SW 1271 (cell line): ENCODE results near the gene FAM241B.

Experiments
- DNase-seq, 2 experiments: peaks; one replicate each; lab custom pipeline; 2025; lab: John Stamatoyannopoulos, UW

FAM241B gene

DNA sequence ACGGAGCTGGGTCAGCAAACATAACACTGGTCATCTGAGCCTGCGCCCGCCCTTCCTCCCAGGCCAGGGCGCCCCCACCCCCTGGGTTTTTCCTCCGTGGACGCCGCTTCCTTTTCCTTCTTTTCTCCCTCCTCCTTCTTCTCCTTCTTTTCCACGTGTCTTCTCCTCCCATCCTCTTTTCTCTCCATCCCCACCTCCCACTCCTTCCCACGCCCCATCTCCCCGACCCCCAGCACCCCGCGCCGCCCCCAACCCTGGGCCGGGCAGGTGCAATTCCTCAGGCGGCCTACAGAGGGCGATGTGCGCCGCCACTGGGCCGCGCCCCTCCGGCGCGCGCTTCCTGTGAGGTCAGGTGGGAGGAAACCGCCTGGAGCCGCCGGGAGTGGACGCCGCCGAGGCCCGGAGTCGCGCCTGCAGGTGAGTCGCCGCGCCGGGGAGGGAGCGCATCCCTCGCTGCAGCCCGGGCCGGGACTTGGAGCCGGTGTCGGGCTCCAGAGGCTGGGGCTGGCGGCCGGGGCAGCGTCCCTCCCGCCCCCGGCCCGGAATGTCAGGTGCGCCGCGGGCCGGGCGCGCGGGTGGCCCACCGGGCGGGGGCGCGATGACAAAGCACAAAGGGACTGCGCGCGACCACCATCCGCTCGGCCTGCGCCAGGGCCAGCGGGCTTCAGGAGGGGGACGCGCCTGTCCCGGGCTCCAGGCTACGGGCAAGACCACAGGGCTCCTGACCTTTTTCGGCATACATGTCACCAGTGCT is at the start of gene FAM241B:
TSS of gene FAM241B (plus strand) at position 351 of the 754 bp plus-strand sequence. CDS start 1,497 bp downstream, outside the sequence.
- DNase-seq: peak in 1 of 2 experiments; percentile 49

- no peak for DNase-seq
Observed at GRCh38 chr10:69580435-69580834, 49.6 kb upstream of the FAM241B start.

DNA sequence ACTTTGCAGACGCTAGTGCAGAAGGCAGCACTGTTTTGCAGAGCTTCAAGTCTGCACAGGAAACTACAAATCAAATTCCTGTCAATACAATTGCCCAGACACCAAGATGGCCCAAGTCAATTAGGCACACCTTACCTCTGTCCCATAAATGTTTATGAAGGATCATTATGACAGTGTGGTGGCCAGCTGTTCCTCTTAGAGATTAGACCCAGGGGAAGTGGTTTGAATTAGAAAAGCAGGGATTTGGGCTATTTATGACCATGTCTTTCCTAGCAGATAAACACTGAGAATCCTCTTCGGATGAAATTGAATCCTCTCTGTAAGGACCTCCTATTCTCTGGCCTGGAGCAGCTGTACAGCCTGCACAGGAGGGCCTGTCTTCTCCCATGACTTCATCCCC is 46.9 kb upstream of the FAM241B start:
- no peak for DNase-seq

DNA sequence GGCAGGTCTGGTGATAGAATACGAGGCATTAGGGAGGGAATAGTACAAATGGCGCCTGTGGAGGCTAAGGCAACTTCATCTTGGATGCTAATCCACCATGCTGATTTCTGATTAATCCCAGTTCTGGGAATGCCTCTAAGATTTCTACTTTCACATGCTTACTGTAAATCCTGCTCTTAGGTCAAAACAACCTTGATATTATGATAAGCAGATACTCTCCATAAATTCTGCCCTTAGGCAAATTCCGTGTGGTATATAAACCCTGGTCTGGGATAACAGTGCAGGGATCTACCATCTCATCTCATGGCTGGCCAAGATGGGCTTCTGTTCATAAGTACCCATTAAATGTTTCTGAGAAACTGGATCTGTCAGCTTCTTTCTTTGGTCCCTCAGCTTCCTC is 45.4 kb upstream of the FAM241B start:
- DNase-seq: no peak

DNA sequence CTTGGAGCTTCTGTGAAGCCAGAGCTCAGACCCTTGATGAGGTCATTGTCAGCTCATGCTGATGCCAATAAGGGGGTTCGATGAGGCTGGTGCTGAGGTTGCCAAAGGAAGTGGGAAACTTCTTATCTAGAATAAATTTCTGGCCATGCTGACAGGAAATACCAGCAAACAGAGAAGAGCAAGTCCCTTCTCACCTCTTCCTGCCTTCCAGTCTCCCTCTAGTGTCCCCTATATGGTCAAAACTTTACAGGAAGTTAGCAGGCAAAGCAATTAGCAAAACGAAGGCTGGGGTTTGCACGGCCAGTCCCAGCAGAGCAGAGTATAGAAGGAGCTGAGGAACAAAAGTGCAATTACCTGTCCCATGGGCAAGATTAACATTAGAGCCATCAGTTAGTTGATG is 41.7 kb upstream of the FAM241B start:
- no peak for DNase-seq

- no peak for DNase-seq
Observed at GRCh38 chr10:69600761-69601330, 29.2 kb upstream of the FAM241B start.

- DNase-seq: no peak
Observed at GRCh38 chr10:69609077-69609476, 21.0 kb upstream of the FAM241B start.

- DNase-seq: no peak
Observed at GRCh38 chr10:69612760-69613159, 17.3 kb upstream of the FAM241B start.

DNA sequence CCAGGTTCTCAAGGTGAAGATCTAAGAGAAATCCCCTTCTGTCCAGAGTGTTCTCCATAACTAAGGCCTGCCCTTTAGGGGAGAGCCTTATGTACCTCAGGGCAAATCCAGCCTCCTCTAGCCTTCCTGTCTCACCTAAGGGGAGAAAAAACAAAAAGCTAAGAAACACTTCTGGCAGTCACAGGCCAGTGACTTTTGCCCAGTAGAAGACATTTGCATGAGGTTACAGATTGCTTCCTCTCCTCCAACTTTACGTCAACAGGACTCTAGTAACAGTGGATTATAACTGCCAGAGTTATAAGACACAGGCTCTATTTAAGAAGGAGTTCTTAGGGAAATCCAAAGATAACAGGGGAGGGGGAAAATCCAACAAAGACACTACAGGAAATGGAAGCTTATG is 15.9 kb upstream of the FAM241B start:
- no peak for DNase-seq

DNA sequence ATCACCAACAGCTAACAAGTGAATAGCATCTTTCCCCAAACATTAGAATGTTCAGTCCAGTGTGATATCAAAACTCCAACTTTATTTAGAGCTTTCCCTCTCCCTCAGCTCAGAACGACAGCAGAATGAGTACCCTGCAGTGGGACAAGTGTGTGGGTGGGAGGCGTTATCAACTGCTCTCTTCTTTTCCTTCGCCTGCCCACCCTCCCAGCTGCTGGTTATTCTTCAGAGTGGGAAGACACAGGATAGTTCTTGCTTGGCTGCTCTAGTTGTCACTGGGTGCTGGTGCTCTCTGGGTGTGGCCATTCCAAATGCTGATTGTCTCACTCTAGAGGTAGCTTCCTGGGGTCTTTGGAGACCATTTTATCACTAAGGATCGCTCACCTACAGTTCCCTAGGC is 13.7 kb upstream of the FAM241B start:
- DNase-seq: no peak

GRCh38 chr10:69618746-69619145 is 11.3 kb upstream of the FAM241B start:
- no peak for DNase-seq

GRCh38 chr10:69619626-69620025 is 10.4 kb upstream of the FAM241B start:
- DNase-seq: no peak

- no peak for DNase-seq
Observed at GRCh38 chr10:69620625-69621024, 9.4 kb upstream of the FAM241B start.

DNA sequence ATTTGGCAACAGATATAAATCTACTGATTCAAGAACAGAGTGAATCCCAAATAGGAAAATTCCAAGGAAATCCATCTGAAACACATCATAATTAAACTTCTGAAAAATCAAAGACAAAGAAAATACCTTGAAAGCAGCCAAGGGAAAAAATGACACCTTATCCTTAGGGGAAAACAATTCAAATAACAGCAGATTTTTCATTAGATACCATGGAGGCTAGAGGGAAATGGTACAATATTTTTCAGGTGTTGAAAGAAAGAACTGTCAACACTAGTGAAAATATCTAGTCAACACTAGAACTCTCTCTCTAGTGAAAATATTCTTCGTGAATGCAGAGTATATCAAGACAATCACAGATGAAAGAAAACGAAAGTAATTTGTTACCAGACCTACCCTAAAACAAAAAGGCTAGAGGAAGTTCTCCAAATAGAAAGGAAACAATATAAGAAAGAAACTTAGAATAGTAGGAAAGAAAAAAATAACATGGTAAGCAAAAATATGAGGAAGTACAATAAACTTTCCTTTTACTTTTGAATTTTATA is 5.7 kb upstream of the FAM241B start:
- no peak for DNase-seq

GRCh38 chr10:69626826-69627225 is 3.2 kb upstream of the FAM241B start:
- DNase-seq: no peak

DNA sequence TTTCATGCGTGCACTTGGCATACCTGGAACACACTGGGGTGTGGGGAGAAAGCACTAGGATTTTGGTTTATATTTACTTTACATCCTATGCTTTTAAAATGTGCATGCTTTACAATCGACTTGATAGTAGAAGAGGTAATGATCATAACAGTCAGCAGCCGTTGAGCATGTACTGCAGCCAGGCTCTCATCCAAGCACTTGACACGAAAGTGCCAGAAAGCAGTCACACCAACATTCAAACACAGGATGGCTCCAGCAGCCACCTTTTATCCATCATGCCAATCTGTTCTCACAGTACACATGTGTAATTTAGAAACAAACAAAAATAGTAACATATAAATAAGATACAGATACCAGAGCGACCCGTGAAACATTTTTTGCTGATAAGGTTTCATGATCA is 1.2 kb upstream of the FAM241B start:
- no peak for DNase-seq

GRCh38 chr10:69629519-69629896 is 539 bp upstream of the FAM241B start:
- no peak for DNase-seq

GRCh38 chr10:69630651-69631400 is 779 bp downstream of the FAM241B start:
- no peak for DNase-seq

DNA sequence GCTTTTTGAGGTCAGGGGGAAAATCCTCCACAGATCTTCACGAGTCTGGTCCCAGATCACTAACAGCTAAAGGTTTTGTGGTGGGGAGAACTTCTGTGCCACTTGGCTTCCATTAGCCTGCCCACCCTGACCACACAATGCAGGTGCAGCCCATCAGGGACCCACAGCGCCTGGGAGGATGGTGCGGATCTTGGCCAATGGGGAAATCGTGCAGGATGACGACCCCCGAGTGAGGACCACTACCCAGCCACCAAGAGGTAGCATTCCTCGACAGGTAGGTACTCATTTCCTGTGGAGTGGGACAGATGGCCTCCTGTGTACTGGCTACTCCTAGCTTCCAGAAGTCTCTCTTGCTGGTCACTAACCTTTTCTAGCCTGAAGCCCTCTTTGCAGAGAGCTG is 1.5 kb downstream of the FAM241B start:
- DNase-seq: no peak

DNA sequence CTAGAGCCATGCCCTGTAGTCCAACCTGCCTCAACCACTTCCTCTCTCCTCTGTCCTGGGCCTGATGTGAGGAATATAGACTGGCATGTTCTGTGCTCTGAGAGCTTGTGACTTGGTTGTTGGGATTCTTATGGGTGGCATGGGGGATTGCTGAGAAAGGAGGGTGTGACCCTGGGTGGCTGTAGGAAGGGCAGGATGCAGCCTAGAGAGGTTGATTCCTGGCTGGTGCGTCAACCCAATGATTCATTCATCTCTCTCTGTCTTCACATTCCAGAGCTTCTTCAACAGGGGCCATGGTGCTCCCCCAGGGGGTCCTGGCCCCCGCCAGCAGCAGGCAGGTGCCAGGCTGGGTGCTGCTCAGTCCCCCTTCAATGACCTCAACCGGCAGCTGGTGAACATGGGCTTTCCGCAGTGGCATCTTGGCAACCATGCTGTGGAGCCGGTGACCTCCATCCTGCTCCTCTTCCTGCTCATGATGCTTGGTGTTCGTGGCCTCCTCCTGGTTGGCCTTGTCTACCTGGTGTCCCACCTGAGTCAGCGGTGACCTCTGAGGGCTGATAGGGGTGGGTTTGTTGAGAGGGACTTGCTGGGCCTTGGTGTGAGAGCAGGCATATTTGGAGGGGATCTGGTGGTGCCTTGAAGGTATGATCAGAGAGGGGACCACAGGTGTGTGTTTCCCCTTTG is 2.6 kb downstream of the FAM241B start:
- no peak for DNase-seq

GRCh38 chr10:69633673-69634635 is 3.9 kb downstream of the FAM241B start:
- DNase-seq: no peak
